LNCaP clone FGC (cell line): ENCODE measurements around the gene RALGAPA2.

Experiments
- DNase-seq: peaks from one replicate; pipeline ENCODE4 v3.0.0-alpha.2; 2011; ENCODE audit warnings: low read depth
- H3K4me3 ChIP-seq: 2 replicates; pipeline ENCODE4 v1.5.1; 2011; ENCODE audit warnings: mild to moderate bottlenecking, low read depth, low read length, control low read depth
- CTCF ChIP-seq: IDR thresholded peaks from 2 replicates; pipeline ENCODE4 v1.5.1; 2012; ENCODE audit warnings: mild to moderate bottlenecking; ENCODE audit not compliant: control insufficient read depth, insufficient read depth; ENCODE audit errors: extremely low read depth

The RALGAPA2 gene

GRCh38 chr20:20513720-20514119 is 198.7 kb downstream of the RALGAPA2 start:
- no peak for TF ChIP-seq CTCF
- DNase-seq: no peak
- no peak overlapping the region for H3K4me3 ChIP-seq

GRCh38 chr20:20505554-20505953 is 206.9 kb downstream of the RALGAPA2 start:
- H3K4me3 ChIP-seq: no peak overlapping the region
- DNase-seq: no peak
- TF ChIP-seq CTCF: no peak

GRCh38 chr20:20503777-20504530 is 208.5 kb downstream of the RALGAPA2 start:
- no peak overlapping the region for H3K4me3 ChIP-seq
- no peak for TF ChIP-seq CTCF
- no peak for DNase-seq

- no peak for TF ChIP-seq CTCF
These were observed 211.3 kb downstream of the RALGAPA2 start for GRCh38 chr20:20501128-20501527.

GRCh38 chr20:20500312-20500711 is 212.1 kb downstream of the RALGAPA2 start:
- DNase-seq: no peak
- TF ChIP-seq CTCF: no peak
- no peak overlapping the region for H3K4me3 ChIP-seq

More at GRCh38 chr20:20501128-20501527, 211.3 kb downstream of the RALGAPA2 start:
- DNase-seq: no peak
- no peak overlapping the region for H3K4me3 ChIP-seq

GRCh38 chr20:20499439-20499838 is 213.0 kb downstream of the RALGAPA2 start:
- no peak for TF ChIP-seq CTCF
- H3K4me3 ChIP-seq: no peak overlapping the region
- no peak for DNase-seq

GRCh38 chr20:20498076-20498861 is 214.2 kb downstream of the RALGAPA2 start:
- H3K4me3 ChIP-seq: no peak overlapping the region
- DNase-seq: peak; percentile 50
- TF ChIP-seq CTCF: no peak
